Heart left ventricle (tissue), 16 donors: Measurements from ENCODE around the gene GAS1. TPM values are rescaled to one million over a fixed set of nuclear protein-coding genes. Genes with fewer than 3 reads are reported as not detected.

Experiments used
- ATAC-seq, 4 donors: fragments of 200-7000 bp; cut with Tn5 transposase; one replicate each; pipeline ENCODE4 v1.9.1; 2020 to 2022; ENCODE audit warnings: moderate library complexity in 4 of 4, mild to moderate bottlenecking in 3 of 4, moderate number of reproducible peaks in 1 of 4
- DNase-seq, 5 donors: peaks; one replicate each; pipeline ENCODE4 v3.0.0-alpha.2; 2020
- H3K27ac ChIP-seq, 12 donors: fragments of 200-600 bp; sonication (generic) in 4 of 12; one replicate each; pipeline versions ENCODE4 v1.5.0 to v1.8.0; 2016 to 2022; ENCODE audit warnings: mild to moderate bottlenecking in 2 of 12
- H3K27me3 ChIP-seq, 9 donors: fragments of 200-600 bp; sonication (generic) in 2 of 9; one replicate each; pipeline versions ENCODE4 v1.5.1 to v1.8.0; 2016 to 2022; ENCODE audit warnings: mild to moderate bottlenecking in 3 of 9
- H3K36me3 ChIP-seq, 9 donors: fragments of 200-600 bp; sonication (generic) in 2 of 9; one replicate each; pipeline versions ENCODE4 v1.5.0 to v1.8.0; 2018 to 2022; ENCODE audit warnings: mild to moderate bottlenecking in 2 of 9
- H3K4me1 ChIP-seq, 12 donors: fragments of 200-600 bp; sonication (generic) in 4 of 12; one replicate each; pipeline versions ENCODE4 v1.5.0 to v1.8.0; 2016 to 2022; ENCODE audit warnings: mild to moderate bottlenecking in 3 of 12
- H3K4me3 ChIP-seq, 12 donors: fragments of 200-600 bp; sonication (generic) in 4 of 12; one replicate each; pipeline versions ENCODE4 v1.5.0 to v1.8.0; 2017 to 2022; ENCODE audit warnings: mild to moderate bottlenecking in 9 of 12, moderate library complexity in 4 of 12
- H3K9me3 ChIP-seq, 12 donors: fragments of 200-600 bp; sonication (generic) in 4 of 12; one replicate each; pipeline versions ENCODE4 v1.5.0 to v1.8.0; 2016 to 2022; ENCODE audit warnings: mild to moderate bottlenecking in 1 of 12
- POLR2A ChIP-seq, 2 donors: fragments of 450-650 bp; IDR thresholded peaks; one replicate each; pipeline ENCODE4 v1.6.1; 2017; ENCODE audit warnings: antibody characterized with exemption in 2 of 2, mild to moderate bottlenecking in 2 of 2, moderate library complexity in 2 of 2
- WGBS, 4 donors: extraction: QIAGEN DNeasy Blood & Tissue Kit in 2 of 4; methylation state at CpG; one replicate each; pipeline versions ENCODE4 v1.1.5 to v1.1.7; 2013 to 2018; 5-methylcytosine and 5-hydroxymethylcytosine counted together
- intact Hi-C, 10 donors: fragments of 100-400 bp; cut with DNase I; formaldehyde crosslinking; loops; one replicate each; pipeline versions ENCODE4 v1.11.1 to v1.14.2; 2022
- polyA plus RNA-seq, 2 donors: library from polyadenylated mRNA; stranded (reverse); fragments of 200-250 nt; gene quantifications; one replicate each; pipeline ENCODE4 v1.2.3, GENCODE V29; 2013
- total RNA-seq, 9 donors: library from RNA; depleted of rRNA in 2 of 9; stranded (reverse); fragments of >200 nt in 2 of 9; fragmentation: NEBNext Ultra II Directional in 3 of 9; extraction: Animal tissue kit (Norgen Biotek cat#: 25700) in 3 of 9; gene quantifications; one replicate each; pipeline versions ENCODE4 v1.1.0 to v1.2.4, GENCODE V29; 2016 to 2023
- TF ChIP-seq, protein P1 (sequence below), 12 donors: fragments of 200-600 bp; sonication (generic) in 4 of 12; IDR thresholded peaks; one replicate each; pipeline versions ENCODE4 v1.5.0 to v1.8.0; 2018 to 2022; ENCODE audit warnings: antibody characterized with exemption in 12 of 12, mild to moderate bottlenecking in 5 of 12
- donor health status: ischemic (EF 13 %, LVEDD 7.1; RV severe dilation, severe dysfunction).
- donor health status: healthy with polysubstance abuse.
- donor health status: DM: no; HTN: yes; CAD: no.
- donor health status: DM: no; HTN: no; CAD: no.
- donor health status: ischemic (EF 25% LVEDD 6.9; RV normal size, moderate dysfunction).
- donor health status: ischemic (EF 25% LVEDD 5.7; RV mildly dilated, moderate dysfunction).
- donor health status: healthy.
- donor health status: DM: yes; HTN: yes; CAD: no.
- donor health status: ischemic (EF 35%, LVEDD 5.7; RV mildly dilated, moderate dysfunction).
- donor health status: nonischemic (EF 11% LVEDD 7.7; RV severe dilation, severe dysfunction).
- donor health status: DM: yes; HTN: yes; CAD: no.
- donor health status: PGD.
- donor health status: ischemic (EF 29% LVEDD 5.4; RV normal size, mild dysfunction).
- donor health status: nonischemic (EF 23%, LVEDD 6.1; RV moderate dilation, normal function).

Gene GAS1
- total and polyA plus RNA-seq, 11 donors, result 3.3 to 55.7 (median 6.8) TPM

DNA sequence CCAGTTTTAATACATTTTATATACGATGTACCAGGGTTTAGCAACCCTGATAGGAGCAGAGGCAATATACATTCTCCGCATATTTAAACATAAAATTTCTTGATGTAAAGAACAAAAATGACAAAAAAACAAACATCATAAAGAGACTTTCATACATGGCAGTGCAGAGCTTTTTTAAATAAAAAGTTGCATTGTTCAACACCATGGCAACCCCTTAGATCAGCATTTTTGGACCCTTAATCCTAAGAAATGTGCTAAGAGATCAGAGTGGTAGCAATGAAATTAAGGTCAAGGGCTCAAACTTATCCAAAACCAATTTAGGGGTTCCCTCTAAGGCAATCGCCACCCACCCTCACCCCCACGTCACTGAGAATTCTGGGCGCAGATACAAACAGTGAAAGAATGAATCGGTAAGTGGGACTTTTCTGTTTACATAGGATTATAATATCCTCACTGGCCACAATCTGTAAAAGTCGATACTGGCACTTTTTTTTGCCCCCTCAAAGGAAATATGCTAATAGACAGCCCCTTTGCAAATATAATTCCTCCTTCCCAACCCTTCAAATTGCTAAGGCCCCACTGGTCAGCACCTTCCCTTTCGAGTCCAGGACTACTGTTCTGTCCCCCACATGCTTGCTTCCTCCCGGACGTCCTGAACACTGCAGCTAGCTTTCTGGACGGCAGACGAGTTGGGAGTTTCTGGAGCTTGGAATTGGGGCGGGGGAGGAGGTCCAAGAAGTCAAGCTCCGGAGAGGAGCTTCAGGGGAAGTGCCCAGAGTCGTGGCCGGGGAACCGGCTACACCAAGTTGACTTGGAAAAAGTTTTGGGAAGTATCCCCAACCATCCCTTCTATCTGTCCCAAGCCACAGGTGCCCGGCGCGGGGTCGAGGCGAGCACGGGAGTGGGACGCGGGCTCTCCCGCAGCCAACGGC, 2.2 kb downstream of the GAS1 start:
- 23 to 33% (median 25%) methylated on average over 23 to 27 of the region's 27 CpGs for WGBS, 4 donors
- peak overlapping the region; percentile 51 to 92 (median 80) for H3K4me3 ChIP-seq
- DNase-seq, result peak in 2 of 5 donors; percentile 13 to 33
- no peak for ATAC-seq
- TF ChIP-seq, protein P1, sequence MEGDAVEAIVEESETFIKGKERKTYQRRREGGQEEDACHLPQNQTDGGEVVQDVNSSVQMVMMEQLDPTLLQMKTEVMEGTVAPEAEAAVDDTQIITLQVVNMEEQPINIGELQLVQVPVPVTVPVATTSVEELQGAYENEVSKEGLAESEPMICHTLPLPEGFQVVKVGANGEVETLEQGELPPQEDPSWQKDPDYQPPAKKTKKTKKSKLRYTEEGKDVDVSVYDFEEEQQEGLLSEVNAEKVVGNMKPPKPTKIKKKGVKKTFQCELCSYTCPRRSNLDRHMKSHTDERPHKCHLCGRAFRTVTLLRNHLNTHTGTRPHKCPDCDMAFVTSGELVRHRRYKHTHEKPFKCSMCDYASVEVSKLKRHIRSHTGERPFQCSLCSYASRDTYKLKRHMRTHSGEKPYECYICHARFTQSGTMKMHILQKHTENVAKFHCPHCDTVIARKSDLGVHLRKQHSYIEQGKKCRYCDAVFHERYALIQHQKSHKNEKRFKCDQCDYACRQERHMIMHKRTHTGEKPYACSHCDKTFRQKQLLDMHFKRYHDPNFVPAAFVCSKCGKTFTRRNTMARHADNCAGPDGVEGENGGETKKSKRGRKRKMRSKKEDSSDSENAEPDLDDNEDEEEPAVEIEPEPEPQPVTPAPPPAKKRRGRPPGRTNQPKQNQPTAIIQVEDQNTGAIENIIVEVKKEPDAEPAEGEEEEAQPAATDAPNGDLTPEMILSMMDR (IDR thresholded peaks at IDR 0.05), result no peak
- no peak for TF ChIP-seq POLR2A (IDR thresholded peaks at IDR 0.05)
- no peaks in the 10 kb centered on the region for H3K9me3 ChIP-seq
- peaks cover 0 to 52% (median 0%) of the 10 kb centered on the region in 9 donors for H3K27me3 ChIP-seq
- H3K27ac ChIP-seq, result peak overlapping the region; percentile 83 to 95 (median 92)
- intact Hi-C loops, result loop anchor here (5.0 to 10.0 kb wide), 17 partner anchors 103 to 782 kb away; partner anchors contain the start of gene CTSL (in 1 of the 10)
- peaks cover 0 to 36% (median 7%) of the 10 kb centered on the region in 12 donors for H3K4me1 ChIP-seq
- H3K36me3 ChIP-seq, result no peaks in the 10 kb centered on the region

DNA sequence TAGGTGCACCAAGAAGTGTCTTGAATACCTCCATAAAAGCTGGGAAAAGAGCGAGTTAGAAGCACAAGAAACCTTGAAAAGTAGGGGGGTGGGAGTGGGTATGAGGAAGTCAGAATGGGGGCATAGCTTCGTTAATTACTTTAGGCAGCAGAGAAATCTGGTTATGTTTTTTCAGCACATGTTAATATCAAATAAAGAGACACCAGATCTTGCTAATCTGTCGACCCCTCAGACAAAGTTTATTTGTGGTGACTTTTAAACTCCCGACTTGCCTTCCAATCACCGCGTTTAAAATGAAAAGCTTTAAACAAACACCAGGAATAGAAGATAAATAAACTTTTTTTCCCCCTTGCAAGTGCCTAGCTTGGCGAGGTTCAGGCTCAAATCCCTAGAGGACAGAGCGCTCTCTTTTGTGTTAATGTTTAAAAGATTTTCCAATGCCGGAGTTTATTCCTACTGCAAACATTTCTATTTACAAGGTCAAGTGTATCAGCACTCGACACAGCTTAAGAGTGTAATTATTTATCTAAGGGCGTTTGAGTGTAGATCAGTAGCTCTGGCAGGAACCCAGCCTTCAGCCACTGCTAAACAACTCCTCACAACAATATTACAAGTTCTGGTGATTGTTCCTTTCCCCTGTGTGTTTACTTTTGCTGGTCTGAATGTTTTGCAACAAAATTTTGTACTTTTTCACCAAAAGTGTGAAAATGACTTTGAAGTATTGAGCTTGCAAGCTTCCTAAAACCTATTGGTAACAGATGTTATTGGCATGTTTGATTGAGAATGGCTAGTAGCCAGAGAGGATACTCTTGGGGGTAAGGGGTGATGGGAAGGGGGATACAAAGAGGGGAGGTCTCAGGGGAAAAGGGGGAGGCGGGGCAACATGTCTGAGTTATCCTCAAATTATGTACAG, 3.8 kb downstream of the GAS1 start:
- ATAC-seq (no peak), DNase-seq (peak in 1 of 5 donors; percentile 29)
- Histone ChIP-seq H3K9me3 (no peaks in the 10 kb centered on the region), H3K36me3 (no peaks in the 10 kb centered on the region), H3K27ac (peak overlapping the region in 3 of 12 donors; percentile 15 to 92 (median 28)), H3K4me3 (peak overlapping the region in 6 of 12 donors; percentile 1 to 92 (median 80)), H3K27me3 (peaks cover 0 to 63% (median 2%) of the 10 kb centered on the region in 9 donors), H3K4me1 (peaks cover 0 to 29% (median 4%) of the 10 kb centered on the region in 12 donors)
- intact Hi-C loops, result loop anchor here in 8 of 10 donors (10.0 kb wide), 9 partner anchors 141 to 459 kb away; no protein-coding TSS in a partner anchor
- WGBS, 4 donors, result 44 to 51% (median 44%) methylated on average over 12 of the region's 12 CpGs
- TF ChIP-seq POLR2A (IDR thresholded peaks at IDR 0.05), result no peak
- TF ChIP-seq, protein P1 (IDR thresholded peaks at IDR 0.05), result no peak

DNA sequence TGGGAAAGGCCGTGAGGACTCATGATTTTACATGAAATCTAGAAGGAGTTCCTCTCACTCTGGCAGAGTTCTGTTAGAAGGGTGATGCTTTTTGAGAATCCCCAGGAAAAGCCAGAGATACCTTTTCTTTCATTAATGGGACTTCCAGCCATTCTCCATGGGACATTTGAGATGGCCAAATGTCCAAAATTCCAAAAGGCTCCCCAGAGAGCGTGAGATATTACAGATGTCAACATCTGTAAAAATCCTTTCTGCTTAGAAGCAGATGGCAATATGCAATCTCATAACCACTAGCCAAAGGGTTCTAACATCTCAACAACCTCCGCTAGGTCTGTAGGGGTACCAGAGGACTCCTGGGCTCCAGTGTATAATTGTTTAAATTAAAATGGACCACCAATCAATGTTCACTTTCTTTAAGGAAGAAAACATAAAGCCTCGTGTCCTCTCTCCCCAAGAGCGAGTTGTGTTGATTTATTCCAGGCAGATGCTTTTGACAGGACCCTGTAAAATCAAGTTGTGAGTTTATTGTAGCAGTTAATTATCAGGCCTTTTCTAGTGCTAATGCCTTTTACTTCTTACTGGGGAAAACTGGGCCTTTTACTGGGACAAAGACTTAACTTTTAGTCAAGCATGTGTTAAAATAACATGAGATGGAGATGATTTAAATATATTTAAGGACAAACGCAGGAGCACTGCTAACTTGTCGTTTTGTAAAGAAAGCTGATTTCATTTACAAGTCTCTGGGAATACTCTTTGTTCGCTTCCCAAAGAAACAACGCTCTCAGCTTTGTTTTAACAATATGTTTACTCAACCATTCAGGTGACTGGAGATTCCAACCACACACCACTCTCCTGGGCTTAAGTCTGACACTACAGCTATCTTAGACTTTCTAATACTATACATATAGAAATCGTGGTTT, 4.8 kb downstream of the GAS1 start:
- no peak for DNase-seq
- 68 to 77% (median 73%) methylated on average over 10 of the region's 10 CpGs for WGBS, 4 donors
- H3K9me3 ChIP-seq, result no peaks in the 10 kb centered on the region
- H3K4me3 ChIP-seq, result no peak overlapping the region
- H3K36me3 ChIP-seq, result no peaks in the 10 kb centered on the region
- H3K27me3 ChIP-seq, result peaks cover 0 to 63% (median 2%) of the 10 kb centered on the region in 9 donors
- peak overlapping the region in 3 of 12 donors; percentile 15 to 92 (median 28) for H3K27ac ChIP-seq
- intact Hi-C loops, result loop anchor here in 8 of 10 donors (10.0 kb wide), 9 partner anchors 142 to 458 kb away; no protein-coding TSS in a partner anchor
- ATAC-seq, result no peak
- peaks cover 0 to 29% (median 4%) of the 10 kb centered on the region in 12 donors for H3K4me1 ChIP-seq
- TF ChIP-seq POLR2A (IDR thresholded peaks at IDR 0.05), result no peak
- TF ChIP-seq, protein P1 (IDR thresholded peaks at IDR 0.05), result no peak
